ENCODE results near the gene CCNY. TPM values are rescaled to one million over a fixed set of nuclear protein-coding genes. Genes with fewer than 3 reads are reported as not detected.

Gene CCNY
- total RNA-seq, 1 donor from 2014 or later = 85.9 TPM

DNA sequence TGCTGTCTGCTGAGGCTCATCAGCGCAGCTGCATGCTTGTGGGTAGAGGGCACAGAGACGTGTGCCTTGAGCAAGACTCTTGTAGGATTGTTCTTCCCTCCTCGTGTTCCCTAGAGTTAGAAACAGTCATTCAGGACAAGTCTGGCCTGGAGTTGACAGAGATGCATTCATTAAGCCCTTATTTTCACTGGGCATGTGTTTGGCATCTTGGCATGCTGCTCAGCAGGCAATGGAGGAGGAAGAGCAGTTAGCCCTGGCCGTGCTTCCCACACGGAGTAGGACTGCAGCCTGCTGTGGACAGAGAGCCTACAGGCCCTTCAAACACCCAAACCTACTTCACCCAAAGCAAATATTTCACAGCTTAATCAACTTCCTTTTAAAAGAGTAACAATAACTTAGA lies 195.8 kb downstream of the CCNY start:
- Mint-ChIP-seq H3K36me3 (ENCODE audit: low read depth, unreplicated experiment) (peaks cover 39% of the 10 kb centered on the region), H3K4me1 (ENCODE audit: low read depth, unreplicated experiment) (peaks cover 5% of the 10 kb centered on the region)
- peaks cover 30% of the 10 kb centered on the region for H3K36me3 ChIP-seq (ENCODE audit: insufficient read depth, low read length)

DNA sequence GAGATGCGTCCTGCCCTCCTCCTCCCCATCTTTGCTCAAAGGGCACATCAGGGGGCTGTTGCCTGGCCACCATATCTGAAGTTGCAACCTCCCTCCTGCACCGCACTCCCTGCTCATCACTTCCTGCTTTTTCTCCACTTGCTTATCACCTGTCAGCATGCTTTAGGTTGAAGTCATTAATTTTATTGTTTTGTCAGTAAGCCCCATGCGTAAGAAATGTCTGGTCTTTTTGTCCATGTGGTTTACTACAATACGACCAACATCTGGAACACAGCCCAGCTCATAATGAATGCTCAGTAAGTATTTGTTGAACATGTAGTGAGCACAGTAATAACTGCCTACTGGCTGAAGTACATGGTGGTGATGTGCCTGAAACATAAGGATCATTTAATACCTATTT lies 197.3 kb downstream of the CCNY start:
- Histone ChIP-seq H3K4me2 (ENCODE audit: low read length) (no peak overlapping the region), H3K27ac (ENCODE audit: low read depth, low read length) (no peak overlapping the region), H3K27me3 (ENCODE audit: insufficient read depth, low read length) (no peaks in the 10 kb centered on the region), H2AFZ (ENCODE audit: low read depth, low read length) (no peak overlapping the region), H3K9me3 (ENCODE audit: insufficient read depth, low read depth, low read length) (no peaks in the 10 kb centered on the region), H3K36me3 (ENCODE audit: insufficient read depth, low read length) (peaks cover 30% of the 10 kb centered on the region), H4K20me1 (ENCODE audit: insufficient read depth, low read length) (peaks cover 15% of the 10 kb centered on the region), H3K4me1 (ENCODE audit: insufficient read depth, low read length) (peaks cover 10% of the 10 kb centered on the region), H3K79me2 (ENCODE audit: insufficient read depth, low read length) (peaks cover 14% of the 10 kb centered on the region), H3K9ac (ENCODE audit: low read length) (no peak overlapping the region), H3K4me3 (ENCODE audit: insufficient read depth, low read depth, low read length) (no peak overlapping the region)
- Mint-ChIP-seq H3K36me3 (ENCODE audit: low read depth, unreplicated experiment) (peaks cover 44% of the 10 kb centered on the region), H3K4me3 (ENCODE audit: unreplicated experiment) (no peak overlapping the region), H3K27me3 (ENCODE audit: low read depth, unreplicated experiment) (no peaks in the 10 kb centered on the region), H3K9me3 (ENCODE audit: unreplicated experiment) (peaks cover 12% of the 10 kb centered on the region), H3K27ac (ENCODE audit: unreplicated experiment) (no peak overlapping the region), H3K4me1 (ENCODE audit: low read depth, unreplicated experiment) (peaks cover 5% of the 10 kb centered on the region)
- TF ChIP-seq EZH2 (IDR thresholded peaks at IDR 0.05; ENCODE audit: insufficient read depth, low read length) = no peak
- TF ChIP-seq, protein P1, sequence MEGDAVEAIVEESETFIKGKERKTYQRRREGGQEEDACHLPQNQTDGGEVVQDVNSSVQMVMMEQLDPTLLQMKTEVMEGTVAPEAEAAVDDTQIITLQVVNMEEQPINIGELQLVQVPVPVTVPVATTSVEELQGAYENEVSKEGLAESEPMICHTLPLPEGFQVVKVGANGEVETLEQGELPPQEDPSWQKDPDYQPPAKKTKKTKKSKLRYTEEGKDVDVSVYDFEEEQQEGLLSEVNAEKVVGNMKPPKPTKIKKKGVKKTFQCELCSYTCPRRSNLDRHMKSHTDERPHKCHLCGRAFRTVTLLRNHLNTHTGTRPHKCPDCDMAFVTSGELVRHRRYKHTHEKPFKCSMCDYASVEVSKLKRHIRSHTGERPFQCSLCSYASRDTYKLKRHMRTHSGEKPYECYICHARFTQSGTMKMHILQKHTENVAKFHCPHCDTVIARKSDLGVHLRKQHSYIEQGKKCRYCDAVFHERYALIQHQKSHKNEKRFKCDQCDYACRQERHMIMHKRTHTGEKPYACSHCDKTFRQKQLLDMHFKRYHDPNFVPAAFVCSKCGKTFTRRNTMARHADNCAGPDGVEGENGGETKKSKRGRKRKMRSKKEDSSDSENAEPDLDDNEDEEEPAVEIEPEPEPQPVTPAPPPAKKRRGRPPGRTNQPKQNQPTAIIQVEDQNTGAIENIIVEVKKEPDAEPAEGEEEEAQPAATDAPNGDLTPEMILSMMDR (IDR thresholded peaks at IDR 0.05; ENCODE audit: insufficient read depth, low read depth, low read length) = no peak
- peak; percentile 63 for DNase-seq (ENCODE audit: low read depth)
- FAIRE-seq = no peak

More for the DNA sequence above, 195.8 kb downstream of the CCNY start:
- Histone ChIP-seq H3K4me1 (ENCODE audit: insufficient read depth, low read length) (peaks cover 8% of the 10 kb centered on the region), H3K9ac (ENCODE audit: low read length) (no peak overlapping the region), H3K27ac (ENCODE audit: low read depth, low read length) (no peak overlapping the region), H2AFZ (ENCODE audit: low read depth, low read length) (no peak overlapping the region), H3K4me2 (ENCODE audit: low read length) (no peak overlapping the region), H3K9me3 (ENCODE audit: insufficient read depth, low read depth, low read length) (no peaks in the 10 kb centered on the region), H3K79me2 (ENCODE audit: insufficient read depth, low read length) (peaks cover 12% of the 10 kb centered on the region), H3K27me3 (ENCODE audit: insufficient read depth, low read length) (no peaks in the 10 kb centered on the region), H3K4me3 (ENCODE audit: insufficient read depth, low read depth, low read length) (no peak overlapping the region), H4K20me1 (ENCODE audit: insufficient read depth, low read length) (peaks cover 18% of the 10 kb centered on the region)
- no peaks in the 10 kb centered on the region for H3K27me3 Mint-ChIP-seq (ENCODE audit: low read depth, unreplicated experiment)
- TF ChIP-seq EZH2 (IDR thresholded peaks at IDR 0.05; ENCODE audit: insufficient read depth, low read length) = no peak
- TF ChIP-seq, protein P1 (IDR thresholded peaks at IDR 0.05; ENCODE audit: insufficient read depth, low read depth, low read length) = no peak
- peaks cover 12% of the 10 kb centered on the region for H3K9me3 Mint-ChIP-seq (ENCODE audit: unreplicated experiment)
- FAIRE-seq (no peak), DNase-seq (ENCODE audit: low read depth) (no peak)
- H3K4me3 Mint-ChIP-seq (ENCODE audit: unreplicated experiment) = no peak overlapping the region
- no peak overlapping the region for H3K27ac Mint-ChIP-seq (ENCODE audit: unreplicated experiment)

DNA sequence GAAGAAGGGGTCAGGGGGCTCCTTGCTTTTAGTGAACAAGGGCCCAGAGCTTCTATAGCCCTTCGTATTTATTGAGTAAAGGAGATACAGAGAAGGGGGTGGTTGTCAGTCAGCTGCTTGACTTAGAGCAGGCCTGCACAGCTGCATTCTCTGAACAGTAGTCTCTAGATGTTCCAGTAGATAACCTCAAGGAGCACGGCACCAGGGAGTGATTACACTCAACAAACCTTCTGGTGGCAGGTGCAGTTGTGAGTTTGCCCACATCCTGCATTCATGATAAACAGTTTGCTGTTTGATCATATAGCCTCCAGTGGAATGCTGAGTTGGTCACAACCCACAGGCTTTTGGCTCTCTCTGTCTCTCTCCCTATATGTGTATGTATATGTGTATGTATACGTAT lies 198.8 kb downstream of the CCNY start:
- peaks cover 17% of the 10 kb centered on the region for H3K79me2 ChIP-seq (ENCODE audit: insufficient read depth, low read length)
- H3K27me3 ChIP-seq (ENCODE audit: insufficient read depth, low read length) = no peaks in the 10 kb centered on the region
- no peak overlapping the region for H3K4me3 Mint-ChIP-seq (ENCODE audit: unreplicated experiment)
- H3K27ac Mint-ChIP-seq (ENCODE audit: unreplicated experiment) = no peak overlapping the region
- no peak overlapping the region for H3K9ac ChIP-seq (ENCODE audit: low read length)
- peaks cover 5% of the 10 kb centered on the region for H3K4me1 Mint-ChIP-seq (ENCODE audit: low read depth, unreplicated experiment)
- H3K27me3 Mint-ChIP-seq (ENCODE audit: low read depth, unreplicated experiment) = no peaks in the 10 kb centered on the region
- H3K4me1 ChIP-seq (ENCODE audit: insufficient read depth, low read length) = peaks cover 11% of the 10 kb centered on the region
- no peak overlapping the region for H3K4me2 ChIP-seq (ENCODE audit: low read length)
- H2AFZ ChIP-seq (ENCODE audit: low read depth, low read length) = no peak overlapping the region
- H3K9me3 ChIP-seq (ENCODE audit: insufficient read depth, low read depth, low read length) = no peaks in the 10 kb centered on the region
- DNase-seq (ENCODE audit: low read depth) (no peak), FAIRE-seq (no peak)
- H3K9me3 Mint-ChIP-seq (ENCODE audit: unreplicated experiment) = peaks cover 12% of the 10 kb centered on the region
- H3K36me3 Mint-ChIP-seq (ENCODE audit: low read depth, unreplicated experiment) = peaks cover 47% of the 10 kb centered on the region
- no peak for TF ChIP-seq EZH2 (IDR thresholded peaks at IDR 0.05; ENCODE audit: insufficient read depth, low read length)
- TF ChIP-seq, protein P1 (IDR thresholded peaks at IDR 0.05; ENCODE audit: insufficient read depth, low read depth, low read length) = no peak
- H3K4me3 ChIP-seq (ENCODE audit: insufficient read depth, low read depth, low read length) = no peak overlapping the region
- no peak overlapping the region for H3K27ac ChIP-seq (ENCODE audit: low read depth, low read length)
- H3K36me3 ChIP-seq (ENCODE audit: insufficient read depth, low read length) = peaks cover 27% of the 10 kb centered on the region
- peaks cover 12% of the 10 kb centered on the region for H4K20me1 ChIP-seq (ENCODE audit: insufficient read depth, low read length)

Measured in astrocyte (in vitro differentiated cells and primary cell).